Measurements from ENCODE around the gene WNK2.
A peak's percentile ranks its signal among the peaks of the same experiment; 100 is the strongest.

The WNK2 gene

GRCh38 chr9:93203026-93203717 lies 19.2 kb downstream of the WNK2 start:
- no peak for DNase-seq

GRCh38 chr9:93203718-93204469 lies 20.0 kb downstream of the WNK2 start:
- DNase-seq: no peak

GRCh38 chr9:93204470-93205043 lies 20.6 kb downstream of the WNK2 start:
- DNase-seq: no peak

- no peak for DNase-seq
Observed at GRCh38 chr9:93205045-93205768, 21.3 kb downstream of the WNK2 start.

GRCh38 chr9:93205896-93206575 lies 22.1 kb downstream of the WNK2 start:
- DNase-seq: no peak

GRCh38 chr9:93206576-93207155 lies 22.7 kb downstream of the WNK2 start:
- no peak for DNase-seq

- peak; percentile 63 for DNase-seq
Observed at GRCh38 chr9:93207326-93207814, 23.4 kb downstream of the WNK2 start.

- no peak for DNase-seq
Observed at GRCh38 chr9:93207860-93208734, 24.2 kb downstream of the WNK2 start.

- DNase-seq: no peak
Observed at GRCh38 chr9:93209097-93209496, 25.2 kb downstream of the WNK2 start.

- DNase-seq: no peak
Observed at GRCh38 chr9:93209576-93210323, 25.8 kb downstream of the WNK2 start.

- DNase-seq: no peak
Observed at GRCh38 chr9:93210324-93210973, 26.5 kb downstream of the WNK2 start.

- no peak for DNase-seq
Observed at GRCh38 chr9:93210974-93211653, 27.2 kb downstream of the WNK2 start.

- no peak for DNase-seq
Observed at GRCh38 chr9:93211654-93212001, 27.7 kb downstream of the WNK2 start.

GRCh38 chr9:93212409-93212808 lies 28.5 kb downstream of the WNK2 start:
- no peak for DNase-seq

- no peak for DNase-seq
Observed at GRCh38 chr9:93216073-93216365, 32.1 kb downstream of the WNK2 start.

GRCh38 chr9:93217706-93218105 lies 33.8 kb downstream of the WNK2 start:
- no peak for DNase-seq

GRCh38 chr9:93218161-93218560 lies 34.2 kb downstream of the WNK2 start:
- no peak for DNase-seq

GRCh38 chr9:93218671-93219420 lies 34.9 kb downstream of the WNK2 start:
- no peak for DNase-seq

- no peak for DNase-seq
Observed at GRCh38 chr9:93219692-93220091, 35.8 kb downstream of the WNK2 start.

All from NCI-H1417 treated with DMSO at 0.1 percent for 48 hours (cell line).